KOPT-K1 (cell line): ENCODE measurements around the gene ZNF345.

Experiments
- H3K27ac ChIP-seq: fragments of 200-600 bp; sonication (generic); 2 replicates; pipeline ENCODE4 v1.5.1; 2016; ENCODE audit warnings: antibody characterized with exemption, mild to moderate bottlenecking, low read depth, low read length; ENCODE audit not compliant: poor library complexity, severe bottlenecking
- H3K36me3 ChIP-seq: fragments of 200-600 bp; sonication (generic); 2 replicates; pipeline ENCODE4 v1.5.1; 2017; ENCODE audit warnings: antibody characterized with exemption, mild to moderate bottlenecking, low read length, moderate library complexity; ENCODE audit not compliant: insufficient read depth
- H3K9me3 ChIP-seq: fragments of 200-600 bp; sonication (generic); 2 replicates; pipeline ENCODE4 v1.5.1; 2017; ENCODE audit warnings: antibody characterized with exemption, low read length, mild to moderate bottlenecking; ENCODE audit not compliant: insufficient read depth, poor library complexity, severe bottlenecking

Gene ZNF345

GRCh38 chr19:36876993-36877938, 26.6 kb downstream of the ZNF345 start:
- Histone ChIP-seq H3K9me3 (peaks cover 90% of the 10 kb centered on the region), H3K36me3 (peaks cover 46% of the 10 kb centered on the region)

GRCh38 chr19:36891768-36892357, 41.2 kb downstream of the ZNF345 start:
- Histone ChIP-seq H3K27ac (no peak overlapping the region), H3K9me3 (peaks cover 97% of the 10 kb centered on the region), H3K36me3 (peaks cover 72% of the 10 kb centered on the region)

More at GRCh38 chr19:36876993-36877938, 26.6 kb downstream of the ZNF345 start:
- no peak overlapping the region for H3K27ac ChIP-seq

DNA sequence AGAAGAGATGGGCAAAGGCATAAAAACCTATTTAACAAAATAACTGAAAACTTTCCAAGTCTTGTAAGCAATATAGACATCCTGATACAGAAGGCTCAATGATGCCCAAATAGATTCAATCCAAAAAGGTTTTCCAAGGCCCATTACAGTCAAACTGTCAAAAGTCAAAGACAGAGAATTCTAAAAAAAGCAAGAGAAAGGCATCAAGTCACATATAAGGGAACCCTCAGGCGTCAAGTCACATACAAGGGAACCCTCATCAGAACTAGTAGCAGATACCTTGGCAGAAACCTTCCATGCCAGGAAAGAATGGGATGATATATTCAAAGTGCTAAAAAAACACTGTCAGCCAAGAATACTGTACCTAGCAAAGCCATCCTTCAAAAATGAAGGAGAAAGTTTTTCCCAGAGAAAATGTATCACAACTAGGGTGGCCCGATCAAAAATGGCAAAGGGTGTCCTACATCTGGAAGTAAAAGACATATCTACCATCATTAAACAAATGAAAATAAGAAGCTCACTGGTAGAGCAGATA, 44.2 kb downstream of the ZNF345 start:
- peaks cover 94% of the 10 kb centered on the region for H3K9me3 ChIP-seq
- H3K36me3 ChIP-seq = peaks cover 88% of the 10 kb centered on the region
- H3K27ac ChIP-seq = no peak overlapping the region

- H3K9me3 ChIP-seq = peaks cover 92% of the 10 kb centered on the region
- peaks cover 81% of the 10 kb centered on the region for H3K36me3 ChIP-seq
- no peak overlapping the region for H3K27ac ChIP-seq
Measured at GRCh38 chr19:36898422-36898821, 47.7 kb downstream of the ZNF345 start.

- Histone ChIP-seq H3K27ac (peak within 1 kb of the TSS; percentile 77), H3K9me3 (peaks cover 16% of the 10 kb centered on the region), H3K36me3 (peaks cover 37% of the 10 kb centered on the region)
Measured at GRCh38 chr19:36915992-36916830, 65.5 kb downstream of the ZNF345 start, which contains the start of the genes ZNF568 and ZNF829. TSS of gene ZNF568 (plus strand) at chr19:36916332. CDS start at chr19:36922771, 6,439 bp downstream. TSS of gene ZNF829 (minus strand) at chr19:36916291. CDS start at chr19:36915167, 1,124 bp downstream.

GRCh38 chr19:36916991-36917390, 66.3 kb downstream of the ZNF345 start:
- peaks cover 29% of the 10 kb centered on the region for H3K36me3 ChIP-seq
- peak overlapping the region; percentile 77 for H3K27ac ChIP-seq
- peaks cover 21% of the 10 kb centered on the region for H3K9me3 ChIP-seq

DNA sequence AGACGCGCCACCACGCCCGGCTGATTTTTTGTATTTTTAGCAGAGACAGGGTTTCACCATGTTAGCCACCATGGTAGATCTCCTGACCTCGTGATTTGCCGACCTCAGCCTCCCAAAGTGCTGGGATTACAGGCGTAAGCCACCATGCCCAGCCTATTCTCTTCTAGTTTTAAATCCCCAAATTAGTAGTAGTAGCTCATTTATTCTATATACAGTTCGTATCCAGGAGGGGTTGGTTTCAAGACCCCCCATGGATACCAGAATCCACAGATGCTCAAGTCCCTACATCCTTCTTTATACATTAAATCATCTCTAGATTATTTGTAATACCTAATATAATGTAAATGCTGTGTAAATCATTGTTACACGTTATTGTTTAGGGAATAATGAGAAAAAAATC, 67.4 kb downstream of the ZNF345 start:
- H3K9me3 ChIP-seq = peaks cover 23% of the 10 kb centered on the region
- H3K36me3 ChIP-seq = peaks cover 28% of the 10 kb centered on the region
- no peak overlapping the region for H3K27ac ChIP-seq
